Neutrophil (primary cell): ENCODE measurements around the gene HEMK1.

Source experiments
- H3K27ac ChIP-seq: fragments of 200-600 bp; sonication (generic); 2 replicates; pipeline ENCODE4 v1.5.1; 2016; ENCODE audit warnings: mild to moderate bottlenecking, moderate library complexity
- H3K27me3 ChIP-seq: fragments of 200-600 bp; sonication (generic); 2 replicates; pipeline ENCODE4 v1.6.0; 2016; ENCODE audit warnings: mild to moderate bottlenecking
- H3K36me3 ChIP-seq: fragments of 200-600 bp; sonication (generic); 2 replicates; pipeline ENCODE4 v1.5.1; 2017
- H3K4me1 ChIP-seq, 2 experiments: fragments of 200-600 bp in 1 of 2; sonication (generic) in 1 of 2; 1 replicate in 1 of 2; 2 replicates in 1 of 2; pipeline versions ENCODE4 v1.5.1 to v1.6.1; 2013 to 2016; ENCODE audit warnings: low read depth in 1 of 2, low read length in 1 of 2, mild to moderate bottlenecking in 1 of 2, moderate library complexity in 1 of 2; ENCODE audit not compliant: control insufficient read depth in 1 of 2, insufficient read depth in 1 of 2
- H3K4me3 ChIP-seq, 2 experiments: fragments of 200-600 bp in 1 of 2; sonication (generic) in 1 of 2; 1 replicate in 1 of 2; 2 replicates in 1 of 2; pipeline ENCODE4 v1.5.1; 2013 to 2016; ENCODE audit warnings: low read depth in 1 of 2, low read length in 1 of 2, mild to moderate bottlenecking in 1 of 2, moderate library complexity in 1 of 2
- H3K9me3 ChIP-seq: fragments of 200-600 bp; sonication (generic); 2 replicates; pipeline ENCODE4 v1.5.1; 2016
- CTCF ChIP-seq: fragments of 200-600 bp; sonication (generic); IDR thresholded peaks from 2 replicates; pipeline ENCODE4 v1.5.1; 2016; ENCODE audit warnings: antibody characterized with exemption

HEMK1 gene

GRCh38 chr3:50567386-50568167, 1.7 kb upstream of the HEMK1 start, which contains the start of gene C3orf18:
C3orf18 (minus strand) TSS chr3:50567747; CDS start chr3:50565699, 2,048 bp downstream.
- Histone ChIP-seq H3K36me3 (no peaks in the 10 kb centered on the region), H3K4me1 (peaks cover 33 to 36% of the 10 kb centered on the region in 2 experiments), H3K4me3 (peak within 1 kb of the TSS; percentile 71 to 95), H3K27ac (peak within 1 kb of the TSS; percentile 26), H3K9me3 (no peaks in the 10 kb centered on the region), H3K27me3 (peaks cover 16% of the 10 kb centered on the region)
- TF ChIP-seq CTCF = no peak

DNA sequence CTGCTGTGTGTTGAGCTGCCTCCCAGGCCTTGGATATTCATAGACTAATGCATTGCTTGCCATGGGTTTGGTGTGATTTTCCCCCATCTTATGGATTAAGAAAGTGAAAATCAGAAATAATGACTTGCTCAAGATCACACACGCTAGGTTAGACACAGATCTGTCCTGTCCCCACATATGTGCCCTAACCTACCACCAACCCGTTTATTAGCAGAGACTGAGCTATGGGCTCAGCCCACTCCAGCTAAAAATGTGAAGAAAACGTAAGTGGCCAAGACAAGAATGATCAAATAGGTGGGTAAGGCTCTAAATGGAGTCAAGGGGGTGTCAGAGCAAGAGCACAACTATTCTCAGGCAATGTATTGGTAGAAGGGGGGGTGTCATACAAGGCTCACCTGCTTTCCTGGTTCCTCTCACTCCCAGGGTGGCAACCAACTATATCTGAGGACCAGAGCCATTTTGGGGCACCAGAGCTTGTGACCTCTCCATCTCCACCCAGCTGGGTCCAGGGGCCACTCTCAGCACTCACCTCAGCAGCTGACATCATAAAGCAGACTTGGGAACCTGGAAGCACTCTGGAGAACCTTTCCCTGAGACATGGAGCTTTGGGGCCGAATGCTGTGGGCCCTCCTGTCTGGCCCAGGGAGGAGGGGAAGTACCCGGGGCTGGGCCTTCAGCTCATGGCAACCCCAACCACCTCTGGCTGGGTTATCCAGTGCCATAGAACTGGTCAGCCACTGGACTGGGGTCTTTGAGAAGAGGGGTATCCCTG, 1.4 kb downstream of the HEMK1 start:
- TF ChIP-seq CTCF = no peak
- Histone ChIP-seq H3K4me1 (peaks cover 33 to 36% of the 10 kb centered on the region in 2 experiments), H3K27ac (peak overlapping the region; percentile 82)

GRCh38 chr3:50571486-50571885, 2.2 kb downstream of the HEMK1 start:
- Histone ChIP-seq H3K27me3 (peaks cover 10% of the 10 kb centered on the region), H3K36me3 (no peaks in the 10 kb centered on the region), H3K9me3 (no peaks in the 10 kb centered on the region), H3K27ac (no peak overlapping the region), H3K4me1 (peaks cover 33 to 36% of the 10 kb centered on the region in 2 experiments), H3K4me3 (no peak overlapping the region)
- TF ChIP-seq CTCF = no peak

More for the DNA sequence above, 1.4 kb downstream of the HEMK1 start:
- H3K27me3 ChIP-seq = peaks cover 16% of the 10 kb centered on the region
- H3K9me3 ChIP-seq = no peaks in the 10 kb centered on the region
- H3K4me3 ChIP-seq = no peak overlapping the region
- H3K36me3 ChIP-seq = no peaks in the 10 kb centered on the region

DNA sequence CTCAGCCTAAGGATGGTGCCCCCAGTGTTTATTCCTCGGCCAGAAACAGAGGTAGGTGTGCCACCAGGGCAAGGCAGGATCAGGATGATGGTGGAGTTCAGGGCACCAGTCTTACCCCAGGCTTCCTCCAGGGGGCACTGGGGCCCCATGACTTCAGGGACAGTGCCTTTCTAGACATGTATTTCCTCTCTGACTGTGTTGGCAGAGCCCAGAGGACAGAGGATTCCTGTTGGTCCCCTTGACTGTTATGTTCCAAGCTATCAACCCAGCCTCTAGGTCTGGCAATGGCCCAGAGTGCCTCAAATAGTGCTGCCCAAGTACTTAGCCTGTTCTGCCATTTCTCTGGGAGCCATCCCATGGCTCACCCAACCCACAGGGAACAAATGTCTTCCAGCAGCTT, 2.8 kb downstream of the HEMK1 start:
- peaks cover 29 to 33% of the 10 kb centered on the region in 2 experiments for H3K4me1 ChIP-seq
- H3K27me3 ChIP-seq = peaks cover 3% of the 10 kb centered on the region
- H3K4me3 ChIP-seq = no peak overlapping the region
- H3K27ac ChIP-seq = no peak overlapping the region
- TF ChIP-seq CTCF = peak; percentile 97
- no peaks in the 10 kb centered on the region for H3K9me3 ChIP-seq
- H3K36me3 ChIP-seq = no peaks in the 10 kb centered on the region

- Histone ChIP-seq H3K36me3 (no peaks in the 10 kb centered on the region), H3K4me1 (peaks cover 23 to 26% of the 10 kb centered on the region in 2 experiments), H3K27me3 (no peaks in the 10 kb centered on the region), H3K9me3 (no peaks in the 10 kb centered on the region), H3K27ac (no peak overlapping the region), H3K4me3 (no peak overlapping the region)
- no peak for TF ChIP-seq CTCF
Observed at GRCh38 chr3:50572801-50573371, 3.6 kb downstream of the HEMK1 start.
